Measurements from ENCODE around the gene MYH10. TPM values are rescaled to one million over a fixed set of nuclear protein-coding genes. Genes with fewer than 3 reads are reported as not detected.

Gene MYH10
- total RNA-seq, 1 experiment from 2014 or later = 251 TPM

- H3K4me3 Mint-ChIP-seq = no peak overlapping the region
- no peaks in the 10 kb centered on the region for H4K20me1 ChIP-seq (ENCODE audit: control insufficient read depth, insufficient read depth, insufficient read length)
- H2BK12ac ChIP-seq (ENCODE audit: insufficient read length, low read depth, low read length) = no peak overlapping the region
- H3K4me2 ChIP-seq (ENCODE audit: insufficient read depth, insufficient read length, low read length) = no peak overlapping the region
- H3K4ac ChIP-seq (ENCODE audit: low read depth, low read length) = no peak overlapping the region
- H3K9ac ChIP-seq (ENCODE audit: extremely low read depth, insufficient read length, low read length) = no peak overlapping the region
- DNase-seq = no peak
- no peaks in the 10 kb centered on the region for H3K23me2 ChIP-seq (ENCODE audit: insufficient read length, low read depth, low read length, poor library complexity, severe bottlenecking)
- H3K4me1 ChIP-seq (ENCODE audit: insufficient read depth, low read length) = peaks cover 3% of the 10 kb centered on the region; the same call in 1 of the 2 replicates
- H3T11ph ChIP-seq (ENCODE audit: low read length) = no peak overlapping the region
- no peak overlapping the region for H4K5ac ChIP-seq (ENCODE audit: insufficient read length, low read depth, low read length)
- no peak for TF ChIP-seq CTCF (conservative IDR thresholded peaks at IDR 0.05)
- H3K4me1 Mint-ChIP-seq = peaks cover 38 to 51% of the 10 kb centered on the region in 2 experiments
- no peaks in the 10 kb centered on the region for H3K27me3 Mint-ChIP-seq (ENCODE audit: low read depth)
- H2BK20ac ChIP-seq (ENCODE audit: low read depth, low read length, poor library complexity, severe bottlenecking) = no peak overlapping the region
- peaks cover 14% of the 10 kb centered on the region for H3K79me1 ChIP-seq (ENCODE audit: insufficient read depth, low read depth, low read length, poor library complexity, severe bottlenecking)
- peaks cover 0 to 4% of the 10 kb centered on the region in 2 experiments; a peak in 2 of 5 replicates for H3K9me3 Mint-ChIP-seq
- H3K36me3 Mint-ChIP-seq (ENCODE audit: insufficient read depth in 1 of 3, low read depth in 3 of 3) = peaks cover 24 to 42% (median 40%) of the 10 kb centered on the region in 3 experiments
- no peak overlapping the region for H2BK120ac ChIP-seq (ENCODE audit: low read depth, low read length, poor library complexity, severe bottlenecking)
- no peak overlapping the region for H2AFZ ChIP-seq (ENCODE audit: low read length)
- H2AK5ac ChIP-seq (ENCODE audit: insufficient read length, low read length) = no peak overlapping the region
- no peak overlapping the region for H3K27ac Mint-ChIP-seq
- H3K56ac ChIP-seq (ENCODE audit: insufficient read length, low read depth, low read length) = no peak overlapping the region
- no CpG with 5 or more reads among the region's 2 CpGs for WGBS (ENCODE audit: extremely low coverage, insufficient read length, low lambda C conversion rate)
- H3K79me2 ChIP-seq (ENCODE audit: insufficient read depth, low read length) = peaks cover 59% of the 10 kb centered on the region
- no peak overlapping the region for H3K14ac ChIP-seq (ENCODE audit: insufficient read depth, low read length)
- no peak overlapping the region for H4K91ac ChIP-seq (ENCODE audit: insufficient read length, low read depth, low read length)
- H4K8ac ChIP-seq (replicated peaks; ENCODE audit: insufficient read length, low read depth, low read length) = no peak overlapping the region
- no peak overlapping the region for H2BK15ac ChIP-seq (ENCODE audit: low read depth, low read length)
- H3K23ac ChIP-seq (ENCODE audit: insufficient read length, low read depth, low read length) = no peak overlapping the region
- no peak overlapping the region for H3K27ac ChIP-seq (ENCODE audit: insufficient read length, low read depth, low read length)
- H2BK5ac ChIP-seq (ENCODE audit: insufficient read length, low read length) = no peak overlapping the region
- no peak overlapping the region for H3K18ac ChIP-seq (ENCODE audit: insufficient read length, low read depth, low read length)
- no peaks in the 10 kb centered on the region; the same call in 1 of the 2 replicates for H3K27me3 ChIP-seq (ENCODE audit: insufficient read depth, low read length)
- H3K9me3 ChIP-seq (ENCODE audit: control insufficient read depth, low read depth, low read length) = no peaks in the 10 kb centered on the region
These were observed 19.4 kb downstream of the MYH10 start for GRCh38 chr17:8611137-8611536.
